H1 (cell line): ENCODE results near the gene TRIM7. TPM values are rescaled to one million over a fixed set of nuclear protein-coding genes. Genes with fewer than 3 reads are reported as not detected.

Source experiments
- CTCF ChIA-PET: fragments of 300-600 bp; sonication (Branson Sonifier 250); formaldehyde crosslinking; loops from one replicate; lab custom pipeline; 2021; ENCODE audit not compliant: partially characterized antibody; lab: Charles Lee
- POLR2A ChIA-PET: fragments of 300-600 bp; sonication (Branson Sonifier 250); formaldehyde crosslinking; loops from one replicate; lab custom pipeline; 2021; ENCODE audit warnings: inconsistent platforms; ENCODE audit not compliant: partially characterized antibody; lab: Charles Lee
- DNase-seq, 2 experiments: peaks; one replicate each; pipeline versions ENCODE4 v3.0.0 to v3.0.0-alpha.2; 2010 to 2022; ENCODE audit warnings: low spot score in 2 of 2, low read depth in 1 of 2, mixed read lengths in 1 of 2
- FAIRE-seq: peaks from 2 replicates; lab custom pipeline; 2011; peaks lifted over from hg19 to GRCh38; lab: Jason Lieb, UNC
- H2AFZ ChIP-seq: 2 replicates; pipeline ENCODE4 v1.8.1; 2012; ENCODE audit warnings: low read length, inconsistent platforms
- H2AK5ac ChIP-seq: 2 replicates; pipeline ENCODE4 v1.6.1; 2013; ENCODE audit warnings: low read depth, low read length
- H2BK120ac ChIP-seq: replicated peaks from 2 replicates; pipeline ENCODE3; 2013; ENCODE audit warnings: low read depth, low read length, inconsistent platforms
- H2BK12ac ChIP-seq: 2 replicates; pipeline ENCODE4 v1.6.1; 2013; ENCODE audit warnings: low read depth, low read length
- H2BK15ac ChIP-seq: 2 replicates; pipeline ENCODE4 v1.6.1; 2013; ENCODE audit warnings: low read length
- H2BK20ac ChIP-seq: 2 replicates; pipeline ENCODE4 v1.6.1; 2013; ENCODE audit warnings: low read length
- H2BK5ac ChIP-seq: 2 replicates; pipeline ENCODE4 v1.6.1; 2013; ENCODE audit warnings: low read depth, low read length
- H3K14ac ChIP-seq: 2 replicates; pipeline ENCODE4 v1.6.1; 2013; ENCODE audit warnings: inconsistent platforms; ENCODE audit not compliant: insufficient read length
- H3K18ac ChIP-seq: 2 replicates; pipeline ENCODE4 v1.6.1; 2013; ENCODE audit warnings: low read length; ENCODE audit errors: extremely low read depth
- H3K23ac ChIP-seq: 2 replicates; pipeline ENCODE4 v1.6.1; 2013; ENCODE audit warnings: inconsistent platforms; ENCODE audit not compliant: insufficient read length
- H3K23me2 ChIP-seq: 2 replicates; pipeline ENCODE4 v1.6.1; 2013; ENCODE audit warnings: low read depth, low read length
- H3K27ac ChIP-seq: 2 replicates; pipeline ENCODE4 v1.6.1; 2011; ENCODE audit warnings: low read depth, low read length, inconsistent platforms
- H3K27me3 ChIP-seq, 4 experiments: replicated peaks in 1 of 4; 1 replicate in 1 of 4; 2 replicates in 3 of 4; pipeline versions ENCODE4 v1.6.1 to v1.8.1; 2011 to 2013; ENCODE audit warnings: low read length in 3 of 4, mild to moderate bottlenecking in 3 of 4, inconsistent platforms in 2 of 4, mixed read lengths in 2 of 4, moderate library complexity in 1 of 4; ENCODE audit not compliant: control insufficient read depth in 3 of 4, insufficient read depth in 3 of 4; ENCODE audit errors: extremely low read depth in 1 of 4
- H3K36me3 ChIP-seq, 4 experiments: 2 replicates each; pipeline versions ENCODE4 v1.6.1 to v1.8.1; 2011 to 2013; ENCODE audit warnings: mild to moderate bottlenecking in 4 of 4, low read length in 3 of 4, moderate library complexity in 2 of 4, control low read depth in 1 of 4, inconsistent platforms in 1 of 4; ENCODE audit not compliant: insufficient read depth in 4 of 4, control insufficient read depth in 2 of 4
- H3K4ac ChIP-seq: replicated peaks from 2 replicates; pipeline ENCODE3; 2013; ENCODE audit warnings: low read length, low read depth, mixed read lengths, inconsistent platforms; ENCODE audit not compliant: insufficient read length
- H3K4me1 ChIP-seq, 4 experiments: replicated peaks in 1 of 4; 1 replicate in 1 of 4; 2 replicates in 3 of 4; pipeline versions ENCODE4 v1.6.1 to v1.8.1; 2011 to 2013; ENCODE audit warnings: low read length in 3 of 4, inconsistent platforms in 2 of 4, mixed read lengths in 1 of 4; ENCODE audit not compliant: insufficient read depth in 4 of 4, control insufficient read depth in 3 of 4
- H3K4me2 ChIP-seq, 2 experiments: 2 replicates each; pipeline versions ENCODE4 v1.6.1 to v1.8.1; 2011 to 2013; ENCODE audit warnings: low read depth in 2 of 2, low read length in 2 of 2, control low read depth in 1 of 2, inconsistent platforms in 1 of 2, mild to moderate bottlenecking in 1 of 2; ENCODE audit not compliant: insufficient read depth in 1 of 2
- H3K4me3 ChIP-seq, 4 experiments: fragments of 200-600, 300-600 bp in 1 of 4; sonication (generic), shearing (Covaris generic), sonication (Bioruptor Twin) in 1 of 4; 2 replicates each; pipeline versions ENCODE4 v1.5.1 to v1.8.1; 2011 to 2016; ENCODE audit warnings: low read length in 4 of 4, low read depth in 3 of 4, control low read depth in 2 of 4, inconsistent platforms in 2 of 4, mild to moderate bottlenecking in 2 of 4, mixed read lengths in 1 of 4, moderate library complexity in 1 of 4; ENCODE audit not compliant: insufficient read depth in 2 of 4; ENCODE audit errors: extremely low read depth in 1 of 4
- H3K56ac ChIP-seq: replicated peaks from 2 replicates; pipeline ENCODE3; 2013; ENCODE audit warnings: low read depth, mild to moderate bottlenecking, mixed read lengths, low read length, inconsistent platforms; ENCODE audit not compliant: insufficient read length
- H3K79me1 ChIP-seq: 2 replicates; pipeline ENCODE4 v1.6.1; 2013; ENCODE audit warnings: low read depth, low read length, control low read depth
- H3K79me2 ChIP-seq, 2 experiments: 2 replicates each; pipeline versions ENCODE4 v1.6.1 to v1.8.1; 2012 to 2013; ENCODE audit warnings: low read length in 2 of 2, mild to moderate bottlenecking in 2 of 2, inconsistent platforms in 1 of 2; ENCODE audit not compliant: insufficient read depth in 2 of 2, control insufficient read depth in 1 of 2
- H3K9ac ChIP-seq, 4 experiments: replicated peaks in 1 of 4; 1 replicate in 1 of 4; 2 replicates in 3 of 4; pipeline versions ENCODE4 v1.6.1 to v1.8.1; 2011 to 2013; ENCODE audit warnings: low read depth in 3 of 4, low read length in 3 of 4, control low read depth in 2 of 4, mild to moderate bottlenecking in 2 of 4, moderate library complexity in 2 of 4, inconsistent platforms in 1 of 4; ENCODE audit errors: extremely low read depth in 1 of 4
- H3K9me3 ChIP-seq, 2 experiments: 2 replicates each; pipeline versions ENCODE4 v1.6.1 to v1.8.1; 2012 to 2013; ENCODE audit warnings: mild to moderate bottlenecking in 2 of 2, moderate library complexity in 2 of 2, control low read depth in 1 of 2, inconsistent platforms in 1 of 2, low read depth in 1 of 2, low read length in 1 of 2, mixed read lengths in 1 of 2; ENCODE audit not compliant: insufficient read depth in 2 of 2
- H4K20me1 ChIP-seq, 2 experiments: replicated peaks in 1 of 2; 2 replicates each; pipeline versions ENCODE3 to v1.8.1; 2011 to 2013; ENCODE audit warnings: inconsistent platforms in 2 of 2, low read length in 2 of 2, mild to moderate bottlenecking in 1 of 2; ENCODE audit not compliant: insufficient read depth in 2 of 2, control insufficient read depth in 1 of 2
- H4K5ac ChIP-seq: 2 replicates; pipeline ENCODE4 v1.6.1; 2013; ENCODE audit warnings: low read length, low read depth, mixed read lengths, inconsistent platforms; ENCODE audit not compliant: insufficient read length
- H4K8ac ChIP-seq: 2 replicates; pipeline ENCODE4 v1.8.0; 2013; ENCODE audit warnings: mild to moderate bottlenecking, moderate library complexity, low read length, inconsistent platforms; ENCODE audit not compliant: insufficient read depth; ENCODE audit errors: extremely low read depth
- H4K91ac ChIP-seq: replicated peaks from 2 replicates; pipeline ENCODE3; 2013; ENCODE audit warnings: low read length, mixed read lengths, inconsistent platforms; ENCODE audit not compliant: insufficient read length
- EP300 ChIP-seq, 2 experiments: IDR thresholded peaks; 1 replicate in 1 of 2; 2 replicates in 1 of 2; pipeline ENCODE4 v1.6.1; 2011 to 2012; ENCODE audit warnings: low read depth in 2 of 2, low read length in 2 of 2, mild to moderate bottlenecking in 2 of 2, borderline replicate concordance in 1 of 2, inconsistent platforms in 1 of 2, moderate library complexity in 1 of 2
- HDAC2 ChIP-seq, 2 experiments: fragments of 300-600 bp in 1 of 2; sonication (generic) in 1 of 2; IDR thresholded peaks; 2 replicates each; pipeline ENCODE4 v1.6.1; 2011 to 2012; ENCODE audit warnings: low read depth in 2 of 2, low read length in 2 of 2, mild to moderate bottlenecking in 2 of 2, moderate library complexity in 2 of 2, borderline replicate concordance in 1 of 2, inconsistent platforms in 1 of 2
- KDM4A ChIP-seq: IDR thresholded peaks from one replicate; pipeline ENCODE4 v1.7.1; 2012; ENCODE audit warnings: low read depth, mild to moderate bottlenecking, moderate library complexity, low read length, inconsistent platforms; ENCODE audit not compliant: severe bottlenecking
- RFX5 ChIP-seq: IDR thresholded peaks from 2 replicates; pipeline ENCODE4 v1.6.1; 2011; ENCODE audit warnings: low read depth, low read length, improper control_type of control experiment, borderline replicate concordance
- TAF7 ChIP-seq: optimal IDR thresholded peaks from 2 replicates; pipeline ENCODE3; 2011; ENCODE audit warnings: low read depth, mild to moderate bottlenecking, inconsistent platforms, low read length, moderate library complexity, borderline replicate concordance
- WGBS, 2 experiments: shearing (Covaris generic) in 1 of 2; methylation state at CpG; one replicate each; pipeline versions ENCODE4 v1.1.6 to v1.1.7; 2013 to 2015; ENCODE audit warnings: low lambda C conversion rate in 2 of 2, mixed read lengths in 2 of 2, inconsistent platforms in 1 of 2, low coverage in 1 of 2, missing lambda C conversion rate in 1 of 2; ENCODE audit not compliant: insufficient replicate concordance in 2 of 2, insufficient coverage in 1 of 2, insufficient read length in 1 of 2; ENCODE audit errors: extremely low coverage in 1 of 2, missing lambda C conversion rate in 1 of 2; 5-methylcytosine and 5-hydroxymethylcytosine counted together
- polyA plus RNA-seq, 7 experiments: library from polyadenylated mRNA; depleted of rRNA in 3 of 7; stranded (reverse) in 5 of 7; unstranded in 2 of 7; fragments of >200 nt in 5 of 7; fragments of 200-250 nt in 2 of 7; gene quantifications; 1 replicate in 5 of 7; 2 replicates in 1 of 7; 4 replicates in 1 of 7; pipeline versions ENCODE4 v1.2.1 to v1.2.3, GENCODE V29; 2011 to 2013; ENCODE audit warnings: missing spikeins in 2 of 7, mixed read lengths in 2 of 7
- total RNA-seq: library from RNA; stranded (reverse); fragmentation: NEBNext Ultra II Directional; extraction: Animal tissue kit (Norgen Biotek cat#: 25700); gene quantifications from 2 replicates; pipeline ENCODE4 v1.2.1, GENCODE V29; 2021
- TF ChIP-seq, protein P1 (sequence below): IDR thresholded peaks from 2 replicates; pipeline ENCODE4 v1.6.1; 2012; ENCODE audit warnings: low read length, inconsistent platforms
- TF ChIP-seq, protein P2 (sequence below): IDR thresholded peaks from 2 replicates; pipeline ENCODE4 v1.6.1; 2012; ENCODE audit warnings: inconsistent platforms

TRIM7 gene
- total and polyA plus RNA-seq, 2 of the 8 experiments (the other 6 are each of a cell fraction or from before 2014, with no cell fraction given): 0.36 to 0.47 TPM

DNA sequence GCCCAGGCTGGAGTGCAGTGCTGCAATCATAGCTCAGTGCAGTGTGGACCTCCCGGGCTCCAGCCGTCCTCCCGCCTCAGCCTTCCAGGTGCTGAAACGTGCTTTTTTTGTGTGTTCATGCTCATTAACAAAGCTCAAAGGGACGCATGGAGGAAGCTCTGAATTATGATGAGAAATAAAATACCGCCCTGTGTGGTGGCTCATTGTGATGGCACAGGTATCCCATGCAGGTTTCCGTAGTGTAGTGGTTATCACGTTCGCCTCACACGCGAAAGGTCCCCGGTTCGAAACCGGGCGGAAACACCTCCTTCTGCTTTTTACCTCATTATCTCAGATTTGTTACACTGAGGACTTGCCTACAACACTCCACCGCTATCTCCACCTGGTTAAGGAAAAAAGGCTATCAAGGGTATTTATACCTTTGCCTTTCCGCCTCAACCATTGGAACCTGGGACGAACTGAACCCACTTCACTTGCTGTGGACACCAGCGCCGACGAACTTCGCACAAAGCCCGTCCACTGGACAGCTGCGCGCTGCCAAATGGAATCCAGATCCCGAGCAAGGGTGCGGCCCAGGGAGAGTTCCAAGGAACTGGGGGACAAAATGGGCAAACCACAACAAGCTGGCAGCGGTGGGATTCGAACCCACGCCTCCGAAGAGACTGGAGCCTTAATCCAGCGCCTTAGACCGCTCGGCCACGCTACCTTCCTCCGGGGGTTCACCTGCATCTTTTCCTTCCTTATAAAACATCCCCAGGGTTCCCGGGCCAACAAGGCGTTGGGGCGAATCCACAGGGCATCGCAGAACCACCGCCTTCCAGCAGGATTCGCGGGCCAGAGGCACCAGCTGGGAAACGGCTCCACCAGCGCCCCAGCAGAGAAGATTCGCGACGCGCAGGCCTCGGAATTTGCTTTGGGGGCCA lies 31.3 kb downstream of the TRIM7 start:
- no peaks in the 10 kb centered on the region for H3K9me3 ChIP-seq
- peak overlapping the region; percentile 96 for H2AFZ ChIP-seq
- no peak overlapping the region for H2BK20ac ChIP-seq
- peaks cover 16% of the 10 kb centered on the region for H3K23me2 ChIP-seq
- H3K36me3 ChIP-seq: no peaks in the 10 kb centered on the region
- H3K14ac ChIP-seq: no peak overlapping the region
- ChIA-PET CTCF (interaction anchor here (0.9 to 3.4 kb wide), 9 partner anchors 9 to 86 kb away, joined by 3 to 17 read pairs (median 8); no protein-coding TSS in a partner anchor), POLR2A (interaction anchor here (0.7 to 3.8 kb wide), 10 partner anchors 11 to 74 kb away, joined by 3 to 28 read pairs (median 4); no protein-coding TSS in a partner anchor)
- H4K5ac ChIP-seq: no peak overlapping the region
- H3K4me3 ChIP-seq: peak overlapping the region; percentile 62 to 72 (median 66)
- H3K18ac ChIP-seq: no peak overlapping the region
- H3K23ac ChIP-seq: no peak overlapping the region
- no peak overlapping the region for H4K8ac ChIP-seq
- no peak overlapping the region for H3K56ac ChIP-seq
- H3K9ac ChIP-seq: peak overlapping the region in 2 of 4 experiments; percentile 34 to 62; a peak in 1 of 7 replicates
- H3K4ac ChIP-seq: no peak overlapping the region
- H2BK5ac ChIP-seq: no peak overlapping the region
- H3K4me1 ChIP-seq: no peaks in the 10 kb centered on the region; a peak in 1 of 7 replicates
- no peak for FAIRE-seq
- no peak overlapping the region for H3K27ac ChIP-seq
- WGBS, 2 experiments: 3% methylated on average over 49 of the region's 50 CpGs; no CpG with 5 or more reads in 1 of the 2 experiments
- no peaks in the 10 kb centered on the region for H4K20me1 ChIP-seq
- no peaks in the 10 kb centered on the region for H3K79me2 ChIP-seq
- H3K27me3 ChIP-seq: peaks cover 6 to 35% (median 25%) of the 10 kb centered on the region in 4 experiments; a peak in 6 of 7 replicates
- DNase-seq: peak; percentile 94 to 98
- no peak overlapping the region for H4K91ac ChIP-seq
- no peak overlapping the region; the same call in 1 of the 2 replicates for H2BK12ac ChIP-seq
- H2AK5ac ChIP-seq: no peak overlapping the region
- no peaks in the 10 kb centered on the region for H3K79me1 ChIP-seq
- peak overlapping the region; percentile 72 to 81 for H3K4me2 ChIP-seq
- H2BK120ac ChIP-seq: no peak overlapping the region
- H2BK15ac ChIP-seq: no peak overlapping the region
- TF ChIP-seq KDM4A (peak; percentile 57), EP300 (IDR thresholded peaks at IDR 0.05; ENCODE audit: borderline replicate concordance in 1 of 2, low read depth in 2 of 2, low read length in 2 of 2) (no peak), RFX5 (no peak), TAF7 (no peak), HDAC2 (IDR thresholded peaks at IDR 0.05; ENCODE audit: borderline replicate concordance in 1 of 2, low read depth in 2 of 2, low read length in 2 of 2) (peak; percentile 19 to 61; a peak in 1 of 4 replicates)
- TF ChIP-seq, protein P1, sequence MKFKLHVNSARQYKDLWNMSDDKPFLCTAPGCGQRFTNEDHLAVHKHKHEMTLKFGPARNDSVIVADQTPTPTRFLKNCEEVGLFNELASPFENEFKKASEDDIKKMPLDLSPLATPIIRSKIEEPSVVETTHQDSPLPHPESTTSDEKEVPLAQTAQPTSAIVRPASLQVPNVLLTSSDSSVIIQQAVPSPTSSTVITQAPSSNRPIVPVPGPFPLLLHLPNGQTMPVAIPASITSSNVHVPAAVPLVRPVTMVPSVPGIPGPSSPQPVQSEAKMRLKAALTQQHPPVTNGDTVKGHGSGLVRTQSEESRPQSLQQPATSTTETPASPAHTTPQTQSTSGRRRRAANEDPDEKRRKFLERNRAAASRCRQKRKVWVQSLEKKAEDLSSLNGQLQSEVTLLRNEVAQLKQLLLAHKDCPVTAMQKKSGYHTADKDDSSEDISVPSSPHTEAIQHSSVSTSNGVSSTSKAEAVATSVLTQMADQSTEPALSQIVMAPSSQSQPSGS: 0 out of 2 replicates have a peak, but pooled peaks have one; percentile 41
- TF ChIP-seq, protein P2, sequence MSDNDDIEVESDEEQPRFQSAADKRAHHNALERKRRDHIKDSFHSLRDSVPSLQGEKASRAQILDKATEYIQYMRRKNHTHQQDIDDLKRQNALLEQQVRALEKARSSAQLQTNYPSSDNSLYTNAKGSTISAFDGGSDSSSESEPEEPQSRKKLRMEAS: 0 out of 2 replicates have a peak, but pooled peaks have one; percentile 4
